CD14-positive monocyte (primary cell): ENCODE results near the gene OSTF1. TPM values are rescaled to one million over a fixed set of nuclear protein-coding genes. Genes with fewer than 3 reads are reported as not detected.
A peak's percentile ranks its signal among the peaks of the same experiment; 100 is the strongest.

ENCODE experiments used
- DNase-seq, 3 donors: peaks; one replicate each; pipeline ENCODE4 v3.0.0-alpha.2; 2011 to 2022
- H2AFZ ChIP-seq: 2 replicates; pipeline ENCODE4 v1.6.0; 2012; ENCODE audit warnings: mild to moderate bottlenecking, low read depth, low read length, inconsistent platforms; ENCODE audit not compliant: insufficient read depth, poor library complexity, severe bottlenecking
- H3K27ac ChIP-seq, 2 donors: 1 replicate in 1 of 2; 2 replicates in 1 of 2; pipeline ENCODE4 v1.5.1; 2012 to 2013; ENCODE audit warnings: low read length in 2 of 2, control low read depth in 1 of 2, inconsistent platforms in 1 of 2, low read depth in 1 of 2, mild to moderate bottlenecking in 1 of 2
- H3K27me3 ChIP-seq, 2 donors: one replicate each; pipeline versions ENCODE4 v1.6.0 to v1.6.1; 2011 to 2013; ENCODE audit warnings: low read length in 2 of 2; ENCODE audit not compliant: control insufficient read depth in 2 of 2, insufficient read depth in 2 of 2
- H3K36me3 ChIP-seq, 2 donors: replicated peaks in 1 of 2; 1 replicate in 1 of 2; 2 replicates in 1 of 2; pipeline versions ENCODE4 v1.5.1 to v1.6.1; 2012 to 2013; ENCODE audit warnings: low read length in 2 of 2, control low read depth in 1 of 2, inconsistent platforms in 1 of 2, mild to moderate bottlenecking in 1 of 2; ENCODE audit not compliant: insufficient read depth in 2 of 2, control insufficient read depth in 1 of 2
- H3K4me1 ChIP-seq, 2 donors: 1 replicate in 1 of 2; 2 replicates in 1 of 2; pipeline versions ENCODE4 v1.5.1 to v1.6.1; 2012 to 2013; ENCODE audit warnings: low read length in 2 of 2, control low read depth in 1 of 2, inconsistent platforms in 1 of 2, mild to moderate bottlenecking in 1 of 2, moderate library complexity in 1 of 2; ENCODE audit not compliant: insufficient read depth in 2 of 2, control insufficient read depth in 1 of 2
- H3K4me2 ChIP-seq: replicated peaks from 2 replicates; pipeline ENCODE3; 2012; ENCODE audit warnings: low read length, moderate library complexity, mild to moderate bottlenecking; ENCODE audit not compliant: poor library complexity, severe bottlenecking; ENCODE audit errors: extremely low read depth
- H3K4me3 ChIP-seq, 3 experiments: fragments of 200-600 bp in 1 of 3; sonication (generic) in 1 of 3; replicated peaks in 1 of 3; 1 replicate in 2 of 3; 2 replicates in 1 of 3; pipeline ENCODE4 v1.5.1; 2011 to 2013; ENCODE audit warnings: low read length in 3 of 3, mild to moderate bottlenecking in 3 of 3, control low read depth in 2 of 3, low read depth in 2 of 3, inconsistent platforms in 1 of 3, moderate library complexity in 1 of 3
- H3K79me2 ChIP-seq: 2 replicates; pipeline ENCODE4 v1.6.0; 2012; ENCODE audit warnings: mild to moderate bottlenecking, control low read depth, inconsistent platforms, low read length, moderate library complexity; ENCODE audit not compliant: insufficient read depth
- H3K9ac ChIP-seq: 2 replicates; pipeline ENCODE4 v1.6.0; 2017; ENCODE audit warnings: low read length, mild to moderate bottlenecking; ENCODE audit not compliant: insufficient read depth, poor library complexity, severe bottlenecking
- H3K9me3 ChIP-seq, 2 donors: replicated peaks in 1 of 2; 1 replicate in 1 of 2; 2 replicates in 1 of 2; pipeline versions ENCODE4 v1.5.1 to v1.6.1; 2012 to 2013; ENCODE audit warnings: low read length in 2 of 2, control low read depth in 1 of 2; ENCODE audit not compliant: control insufficient read depth in 1 of 2, insufficient read depth in 1 of 2
- H4K20me1 ChIP-seq: 2 replicates; pipeline ENCODE4 v1.6.0; 2012; ENCODE audit warnings: mild to moderate bottlenecking, low read length, control low read depth, moderate library complexity; ENCODE audit not compliant: insufficient read depth
- H3K27ac Mint-ChIP-seq, 7 donors: one replicate each; pipeline ENCODE4 v1.8.0; 2020; ENCODE audit warnings: mild to moderate bottlenecking in 7 of 7, mixed read lengths in 7 of 7, moderate library complexity in 6 of 7, inconsistent platforms in 2 of 7
- H3K27me3 Mint-ChIP-seq, 3 donors: one replicate each; pipeline ENCODE4 v1.8.0; 2021 to 2022; ENCODE audit warnings: low read depth in 3 of 3, mild to moderate bottlenecking in 3 of 3, mixed read lengths in 3 of 3, moderate library complexity in 3 of 3, inconsistent platforms in 1 of 3
- H3K36me3 Mint-ChIP-seq, 2 donors: one replicate each; pipeline ENCODE4 v1.8.0; 2020; ENCODE audit warnings: mixed read lengths in 2 of 2, inconsistent platforms in 1 of 2, mild to moderate bottlenecking in 1 of 2
- H3K4me1 Mint-ChIP-seq: one replicate; pipeline ENCODE4 v1.8.0; 2020; ENCODE audit warnings: mild to moderate bottlenecking, mixed read lengths
- H3K4me3 Mint-ChIP-seq, 2 donors: one replicate each; pipeline ENCODE4 v1.8.0; 2020; ENCODE audit warnings: mild to moderate bottlenecking in 2 of 2, mixed read lengths in 2 of 2, moderate library complexity in 1 of 2
- H3K9me3 Mint-ChIP-seq, 7 donors: one replicate each; pipeline ENCODE4 v1.8.0; 2020 to 2022; ENCODE audit warnings: mixed read lengths in 7 of 7, mild to moderate bottlenecking in 6 of 7, moderate library complexity in 6 of 7, inconsistent platforms in 2 of 7
- WGBS: methylation state at CpG from one replicate; pipeline ENCODE4 v1.1.5; 2013; ENCODE audit warnings: missing lambda C conversion rate; ENCODE audit not compliant: insufficient coverage; 5-methylcytosine and 5-hydroxymethylcytosine counted together
- intact Hi-C, 2 donors: fragments of 100-400 bp; cut with micrococcal nuclease; formaldehyde crosslinking; loops; one replicate each; pipeline versions ENCODE4 v1.15.0 to v1.15.1; 2023
- polyA plus RNA-seq, 3 donors: library from polyadenylated mRNA; depleted of rRNA in 1 of 3; unstranded in 2 of 3; stranded (reverse) in 1 of 3; fragments of 300-500 nt in 2 of 3; fragments of >200 nt in 1 of 3; fragmentation: Illumina TruSeq in 2 of 3; gene quantifications; 1 replicate in 2 of 3; 2 replicates in 1 of 3; pipeline ENCODE4 v1.2.3, GENCODE V29; 2012 to 2021
- TF ChIP-seq, protein P1 (sequence below): fragments of 200-600 bp; IDR thresholded peaks from one replicate; pipeline ENCODE4 v1.8.0; 2022; ENCODE audit warnings: antibody characterized with exemption, mild to moderate bottlenecking

OSTF1 gene
- polyA plus RNA-seq, 3 donors, result 59.8 to 296 (median 240) TPM

DNA sequence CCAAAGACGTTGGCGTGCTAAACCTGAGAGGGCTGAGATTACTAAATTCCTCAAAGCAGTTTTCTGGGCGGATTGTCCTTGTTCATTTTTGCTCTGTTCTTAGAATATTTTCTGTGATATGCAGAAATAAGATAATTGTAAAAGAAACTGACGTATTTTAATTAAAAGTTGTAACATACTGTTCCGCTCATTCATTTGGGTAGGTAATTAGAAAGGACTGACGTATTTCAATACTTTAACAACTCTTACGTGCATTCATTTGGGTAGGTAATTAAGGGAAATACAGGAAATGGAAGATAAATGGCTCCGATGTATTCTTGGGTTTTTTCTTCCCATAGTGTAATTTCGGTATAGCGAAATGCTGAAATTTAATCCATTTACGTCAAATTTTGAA is 1.1 kb downstream of the OSTF1 start:
- peak overlapping the region; percentile 98 for H3K9ac ChIP-seq
- H4K20me1 ChIP-seq, result peaks cover 54% of the 10 kb centered on the region
- H3K36me3 ChIP-seq, result no peaks in the 10 kb centered on the region
- intact Hi-C loops, result loop anchor here in 1 of 2 donors (5.0 to 10.0 kb wide), 2 partner anchors 55 to 62 kb away; partner anchors contain the start of gene CARNMT1
- H3K27me3 ChIP-seq, result no peaks in the 10 kb centered on the region
- H3K4me2 ChIP-seq, result peak overlapping the region; percentile 95
- no peak for DNase-seq
- H3K9me3 ChIP-seq, result no peaks in the 10 kb centered on the region
- Mint-ChIP-seq H3K4me3 (peak overlapping the region; percentile 92 to 100), H3K4me1 (peaks cover 58% of the 10 kb centered on the region), H3K27ac (peak overlapping the region; percentile 90 to 96 (median 93)), H3K27me3 (no peaks in the 10 kb centered on the region), H3K9me3 (no peaks in the 10 kb centered on the region), H3K36me3 (peaks cover 9 to 20% of the 10 kb centered on the region in 2 donors)
- H3K4me3 ChIP-seq, result peak overlapping the region; percentile 69 to 98 (median 97)
- peaks cover 66% of the 10 kb centered on the region for H3K79me2 ChIP-seq
- peaks cover 45 to 49% of the 10 kb centered on the region in 2 donors for H3K4me1 ChIP-seq
- 4% methylated on average over 3 of the region's 11 CpGs for WGBS
- TF ChIP-seq, protein P1, sequence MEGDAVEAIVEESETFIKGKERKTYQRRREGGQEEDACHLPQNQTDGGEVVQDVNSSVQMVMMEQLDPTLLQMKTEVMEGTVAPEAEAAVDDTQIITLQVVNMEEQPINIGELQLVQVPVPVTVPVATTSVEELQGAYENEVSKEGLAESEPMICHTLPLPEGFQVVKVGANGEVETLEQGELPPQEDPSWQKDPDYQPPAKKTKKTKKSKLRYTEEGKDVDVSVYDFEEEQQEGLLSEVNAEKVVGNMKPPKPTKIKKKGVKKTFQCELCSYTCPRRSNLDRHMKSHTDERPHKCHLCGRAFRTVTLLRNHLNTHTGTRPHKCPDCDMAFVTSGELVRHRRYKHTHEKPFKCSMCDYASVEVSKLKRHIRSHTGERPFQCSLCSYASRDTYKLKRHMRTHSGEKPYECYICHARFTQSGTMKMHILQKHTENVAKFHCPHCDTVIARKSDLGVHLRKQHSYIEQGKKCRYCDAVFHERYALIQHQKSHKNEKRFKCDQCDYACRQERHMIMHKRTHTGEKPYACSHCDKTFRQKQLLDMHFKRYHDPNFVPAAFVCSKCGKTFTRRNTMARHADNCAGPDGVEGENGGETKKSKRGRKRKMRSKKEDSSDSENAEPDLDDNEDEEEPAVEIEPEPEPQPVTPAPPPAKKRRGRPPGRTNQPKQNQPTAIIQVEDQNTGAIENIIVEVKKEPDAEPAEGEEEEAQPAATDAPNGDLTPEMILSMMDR, result no peak
- peak overlapping the region in 1 of 2 donors; percentile 98 for H3K27ac ChIP-seq
- H2AFZ ChIP-seq, result peak overlapping the region; percentile 81

DNA sequence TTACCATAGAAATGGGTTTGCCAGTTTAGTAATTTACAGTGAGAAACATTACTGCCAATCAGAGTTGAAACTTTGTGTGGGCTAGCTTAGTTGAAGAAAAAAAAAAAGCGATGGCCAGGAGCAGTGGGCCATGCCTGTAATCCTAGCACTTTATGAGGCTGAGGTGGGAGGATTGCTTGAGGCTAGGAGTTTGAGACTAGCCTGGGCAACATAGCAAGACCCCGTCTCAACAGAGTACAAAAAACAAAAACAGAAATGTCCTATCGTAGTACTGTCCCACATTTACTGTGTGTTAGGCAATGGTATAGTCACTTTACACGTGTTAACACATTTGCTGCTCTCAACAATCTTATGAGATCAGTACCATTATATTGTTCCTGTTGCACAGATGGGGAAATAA is 2.3 kb downstream of the OSTF1 start:
- no peaks in the 10 kb centered on the region for H3K9me3 Mint-ChIP-seq
- Histone ChIP-seq H3K79me2 (peaks cover 79% of the 10 kb centered on the region), H3K36me3 (no peaks in the 10 kb centered on the region), H2AFZ (no peak overlapping the region), H3K4me1 (peaks cover 41 to 55% of the 10 kb centered on the region in 2 donors), H3K4me2 (peak overlapping the region; percentile 95), H4K20me1 (peaks cover 66% of the 10 kb centered on the region), H3K4me3 (peak overlapping the region in 1 of 3 experiments; percentile 98), H3K27me3 (no peaks in the 10 kb centered on the region), H3K9me3 (no peaks in the 10 kb centered on the region), H3K27ac (peak overlapping the region in 1 of 2 donors; percentile 98), H3K9ac (no peak overlapping the region)
- H3K36me3 Mint-ChIP-seq, result peaks cover 9 to 21% of the 10 kb centered on the region in 2 donors
- peak overlapping the region in 1 of 2 donors; percentile 26 for H3K4me3 Mint-ChIP-seq
- WGBS, result 100% methylated on average over 1 of the region's 4 CpGs
- TF ChIP-seq, protein P1, result no peak
- DNase-seq, result no peak
- no peaks in the 10 kb centered on the region for H3K27me3 Mint-ChIP-seq
- peak overlapping the region in 3 of 7 donors; percentile 12 to 21 (median 18) for H3K27ac Mint-ChIP-seq
- peaks cover 68% of the 10 kb centered on the region for H3K4me1 Mint-ChIP-seq
- intact Hi-C loops, result no loop called here
